ENCODE measurements around the gene ARHGAP6.
"Not testable (repeated sequence)": the region's sequence is repeated elsewhere in the genome, so short reads cannot be mapped to it uniquely, and the experiment has no call there.

The ARHGAP6 gene

DNA sequence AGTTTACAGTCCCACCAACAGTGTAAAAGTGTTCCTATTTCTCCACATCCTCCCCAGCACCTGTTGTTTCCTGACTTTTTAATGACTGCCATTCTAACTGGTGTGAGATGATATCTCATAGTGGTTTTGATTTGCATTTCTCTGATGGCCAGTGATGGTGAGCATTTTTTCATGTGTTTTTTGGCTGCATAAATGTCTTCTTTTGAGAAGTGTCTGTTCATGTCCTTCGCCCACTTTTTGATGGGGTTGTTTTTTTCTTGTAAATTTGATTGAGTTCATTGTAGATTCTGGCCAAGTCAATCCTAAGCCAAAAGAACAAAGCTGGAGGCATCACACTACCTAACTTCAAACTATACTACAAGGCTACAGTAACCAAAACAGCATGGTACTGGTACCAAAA lies 146.5 kb downstream of the ARHGAP6 start:
- DNase-seq: not testable (repeated sequence)

DNA sequence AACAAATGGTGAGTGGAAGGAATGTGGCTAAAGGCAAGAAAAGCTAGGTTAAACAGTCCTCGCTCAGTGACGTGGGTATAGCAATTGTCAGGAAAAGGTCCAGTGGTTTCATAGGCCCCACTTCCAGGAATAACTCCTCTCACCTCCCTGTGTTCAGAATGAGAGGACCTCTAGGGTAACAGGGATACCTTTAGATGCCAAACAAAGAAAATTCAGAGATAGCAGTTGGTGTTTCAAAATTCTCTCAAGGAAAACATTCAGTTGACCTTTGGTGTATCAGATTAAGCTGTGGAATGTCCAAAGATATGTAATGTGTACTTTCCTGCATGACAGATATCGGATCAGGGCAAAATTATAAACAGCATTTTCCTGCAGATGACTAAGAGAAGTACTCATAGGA lies 155.9 kb downstream of the ARHGAP6 start:
- DNase-seq: no peak

DNA sequence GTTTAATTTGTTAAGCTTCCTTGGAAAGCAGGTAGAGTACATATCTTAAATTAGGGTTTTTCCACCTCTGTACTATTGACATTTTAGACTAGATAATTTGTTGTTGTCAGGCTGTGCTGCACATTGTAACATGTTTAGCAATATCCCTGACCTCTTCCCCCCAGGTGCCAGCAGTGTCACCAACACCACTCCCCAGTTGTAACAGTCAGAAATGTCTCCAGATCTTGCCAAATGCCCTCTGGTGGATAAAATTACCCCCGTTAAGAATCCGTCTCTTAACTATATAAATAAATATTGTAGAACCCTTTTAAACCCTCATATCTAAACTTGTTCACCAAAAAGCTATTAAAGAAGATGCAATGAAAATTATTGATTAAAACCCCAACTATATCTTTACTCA lies 161.5 kb downstream of the ARHGAP6 start:
- no peak for DNase-seq

DNA sequence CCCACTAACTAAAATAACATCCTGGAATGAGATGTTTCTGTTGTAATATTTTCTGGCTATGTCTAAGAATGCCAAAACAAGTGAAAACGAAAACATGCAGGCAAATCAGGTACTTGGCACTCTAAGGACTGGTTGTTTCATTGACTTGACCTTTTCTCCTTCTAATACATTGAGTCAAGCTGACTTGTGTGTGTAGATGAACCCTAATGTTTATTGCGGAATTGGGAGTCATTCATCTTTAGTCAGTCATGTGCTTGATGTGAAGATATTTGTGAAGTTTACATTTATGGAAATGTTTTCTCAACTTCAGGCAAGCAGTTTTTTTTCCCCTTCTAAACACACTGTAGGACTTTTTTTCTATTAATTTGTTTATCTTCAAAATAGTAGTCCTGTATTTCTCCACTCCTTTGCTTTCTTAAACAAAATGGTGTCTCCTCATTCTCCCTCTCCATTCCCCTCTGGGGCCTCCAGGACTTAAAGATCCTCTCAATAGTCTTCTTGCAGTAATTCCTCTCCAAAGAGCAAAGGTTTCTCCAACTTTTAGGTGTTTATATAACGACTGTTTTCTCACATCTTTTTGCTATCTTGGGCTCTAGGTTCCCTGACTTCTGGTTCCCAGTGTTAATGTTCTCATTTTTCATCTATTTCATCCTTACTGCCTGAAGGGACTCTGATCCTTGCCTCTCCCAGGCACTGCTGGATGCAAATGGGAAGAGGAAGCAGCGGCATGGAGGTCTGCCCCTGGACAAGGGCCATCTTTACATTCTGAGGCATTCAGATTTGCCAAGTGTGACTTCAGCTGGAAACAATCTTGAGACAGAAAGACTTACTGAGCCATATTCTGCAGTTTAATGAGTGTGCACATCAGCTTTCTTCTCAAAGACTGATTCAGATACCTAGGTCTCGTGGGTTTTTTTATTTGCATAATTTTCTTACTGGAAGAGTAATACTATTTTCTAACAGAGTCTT lies 166.4 kb downstream of the ARHGAP6 start:
- no peak for DNase-seq

DNA sequence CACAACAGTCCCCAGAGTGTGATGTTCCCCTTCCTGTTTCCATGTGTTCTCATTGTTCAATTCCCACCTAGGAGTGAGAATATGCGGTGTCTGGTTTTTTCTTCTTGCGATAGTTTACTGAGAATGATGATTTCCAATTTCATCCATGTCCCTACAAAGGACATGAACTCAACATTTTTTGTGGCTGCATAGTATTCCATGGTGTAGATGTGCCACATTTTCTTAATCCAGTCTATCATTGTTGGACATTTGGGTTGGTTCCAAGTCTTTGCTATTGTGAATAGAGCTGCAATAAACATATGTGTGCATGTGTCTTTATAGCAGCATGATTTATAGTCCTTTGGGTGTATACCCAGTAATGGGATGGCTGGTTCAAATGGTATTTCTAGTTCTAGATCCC lies 174.3 kb downstream of the ARHGAP6 start:
- not testable (repeated sequence) for DNase-seq

DNA sequence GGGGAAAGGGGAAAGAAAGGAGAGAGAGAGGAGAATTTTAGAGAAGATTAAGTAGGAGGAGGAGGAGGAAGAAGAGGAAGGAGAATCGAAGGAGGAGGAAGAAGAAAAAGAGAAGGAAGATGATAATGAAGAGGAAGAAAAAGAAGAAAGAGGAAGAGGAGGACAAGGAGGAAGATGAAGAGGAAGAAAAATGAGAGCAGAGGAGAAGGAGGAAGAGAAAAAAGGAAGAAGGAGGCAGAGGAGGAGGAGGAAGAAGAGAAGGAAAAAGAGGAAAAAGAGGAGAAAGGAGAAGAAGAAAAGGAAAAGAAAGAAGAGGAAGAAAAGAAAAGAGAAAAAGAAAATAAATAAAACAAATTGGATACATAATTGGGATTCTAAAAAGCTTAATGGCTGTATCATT lies 181.4 kb downstream of the ARHGAP6 start:
- no peak for DNase-seq

DNA sequence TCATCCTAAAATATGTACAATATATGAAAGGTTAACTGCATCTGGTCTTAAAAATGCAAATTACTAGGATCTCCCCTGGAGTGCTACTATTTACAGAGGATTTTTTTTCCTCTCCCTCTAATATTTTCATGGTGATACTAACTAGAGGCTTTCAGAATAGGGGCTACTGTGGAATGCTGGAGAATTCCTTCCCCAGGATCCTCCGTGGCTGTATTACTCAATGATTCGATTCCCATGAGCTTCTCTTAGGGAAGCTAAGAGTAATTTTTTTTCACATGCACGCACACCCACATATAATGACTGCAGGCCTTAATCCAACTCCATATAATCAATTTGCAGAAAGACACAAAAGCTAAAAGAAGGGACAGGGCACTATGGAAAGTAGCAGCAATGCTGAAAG lies 184.7 kb downstream of the ARHGAP6 start:
- DNase-seq: no peak

DNA sequence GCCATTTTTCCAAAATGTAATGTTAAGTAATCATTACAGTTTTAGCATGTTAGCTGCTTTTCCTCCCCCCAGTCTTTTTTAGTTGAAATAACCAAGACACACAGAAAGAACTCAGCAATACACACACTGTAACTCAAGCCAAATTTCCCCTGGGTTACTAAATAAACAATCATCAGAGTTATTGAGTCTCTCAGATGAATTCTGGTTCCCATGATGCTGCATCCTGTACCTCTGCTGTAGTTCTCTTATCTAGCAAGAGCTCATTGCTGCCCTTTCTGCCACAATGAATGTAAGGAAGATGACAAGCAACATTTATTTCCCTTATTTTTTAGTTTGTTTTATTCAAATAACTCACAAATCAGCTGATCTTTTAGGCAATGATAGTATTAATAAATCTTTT lies 185.1 kb downstream of the ARHGAP6 start:
- no peak for DNase-seq

DNA sequence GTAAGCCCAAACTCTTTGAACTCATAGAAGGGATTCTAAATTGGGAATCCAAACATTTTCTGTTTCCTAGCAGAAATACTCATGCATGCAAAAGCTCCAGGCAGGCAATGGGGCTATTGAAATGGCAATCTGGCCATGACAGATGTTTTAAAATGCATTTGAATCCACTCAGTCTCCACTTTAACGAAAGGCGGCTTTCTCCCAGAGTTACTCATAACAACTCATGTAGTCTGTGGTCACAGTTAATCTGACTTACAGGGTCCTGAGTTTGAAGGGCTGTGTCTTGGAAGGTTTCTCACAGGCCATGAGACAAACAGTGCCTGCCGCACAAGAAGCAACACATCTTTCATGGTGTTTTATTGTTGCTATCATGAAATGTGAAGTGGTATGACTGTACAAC lies 186.8 kb downstream of the ARHGAP6 start:
- DNase-seq: no peak

DNA sequence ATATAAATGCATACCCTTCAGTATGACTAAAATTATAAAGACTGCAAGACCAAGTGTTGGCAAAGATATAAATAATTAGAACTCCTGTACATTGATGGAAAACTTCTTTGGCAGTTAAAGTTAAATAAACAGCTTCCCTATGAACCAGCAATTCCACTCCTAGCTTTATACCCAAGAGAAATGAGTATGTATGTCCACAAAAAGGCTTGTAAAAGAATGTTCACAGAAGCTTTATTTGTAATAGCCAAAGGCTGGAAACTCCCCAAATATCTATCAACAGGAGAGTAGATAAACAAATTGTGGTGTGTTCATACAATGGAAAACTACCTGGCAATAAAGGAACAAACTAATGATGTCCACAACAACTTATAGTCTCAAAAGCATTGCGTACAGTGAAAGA lies 187.7 kb downstream of the ARHGAP6 start:
- DNase-seq: no peak

DNA sequence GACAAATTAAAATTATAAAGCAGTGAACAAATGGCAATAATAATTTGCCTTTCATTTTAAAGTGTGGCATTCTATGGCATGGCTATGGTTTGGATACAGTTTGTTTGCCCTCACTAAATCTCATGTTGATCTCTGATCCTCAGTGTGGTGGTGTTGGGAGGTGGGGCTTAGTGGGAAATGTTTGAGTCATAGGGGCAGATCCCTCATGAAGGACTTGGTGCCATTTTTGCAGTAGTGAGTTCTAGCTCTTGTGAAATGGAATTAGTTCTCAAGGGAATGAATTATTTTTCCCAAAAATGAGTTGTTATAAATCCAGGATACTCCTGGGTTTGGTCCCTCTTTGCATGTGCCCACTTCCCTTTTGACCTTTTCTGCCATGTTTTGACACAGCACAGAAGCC lies 191.1 kb downstream of the ARHGAP6 start:
- DNase-seq: no peak

DNA sequence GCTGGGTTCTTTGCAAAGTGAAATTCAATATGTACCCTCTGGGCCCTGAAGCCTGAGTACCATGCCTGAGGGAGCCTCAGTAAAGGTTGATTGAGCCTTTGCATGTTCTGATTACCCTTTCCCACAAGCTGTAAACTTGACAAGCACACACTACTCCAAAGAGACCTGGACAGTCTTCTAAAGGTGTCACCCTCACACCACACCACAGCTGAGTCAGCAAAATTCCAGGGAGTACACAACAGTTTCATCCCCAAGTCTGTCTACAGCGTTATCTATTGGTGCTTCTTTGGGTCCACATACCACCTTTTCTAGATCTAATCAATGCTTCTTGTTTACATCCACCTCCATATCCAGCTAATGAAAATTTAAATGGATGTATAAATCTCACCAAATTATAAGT lies 191.7 kb downstream of the ARHGAP6 start:
- no peak for DNase-seq

DNA sequence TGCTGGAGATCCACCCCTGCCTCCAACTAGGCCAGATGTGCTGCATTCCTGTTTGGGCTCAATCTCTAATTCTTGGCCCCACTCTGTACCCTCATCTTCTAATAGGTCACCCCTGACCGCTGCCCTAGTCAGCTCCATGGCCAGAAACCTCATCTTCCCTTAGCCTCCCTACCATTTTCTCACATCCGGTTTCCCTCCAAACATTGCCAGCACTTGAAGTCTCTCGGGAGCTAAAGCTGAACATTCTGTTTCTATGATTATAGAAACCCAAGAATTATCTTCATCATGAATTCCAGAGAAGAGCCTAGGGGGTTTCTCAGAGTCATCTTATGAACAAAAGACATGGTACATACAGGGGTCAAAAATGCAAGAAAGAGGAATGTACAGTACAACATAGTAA lies 192.8 kb downstream of the ARHGAP6 start:
- no peak for DNase-seq

DNA sequence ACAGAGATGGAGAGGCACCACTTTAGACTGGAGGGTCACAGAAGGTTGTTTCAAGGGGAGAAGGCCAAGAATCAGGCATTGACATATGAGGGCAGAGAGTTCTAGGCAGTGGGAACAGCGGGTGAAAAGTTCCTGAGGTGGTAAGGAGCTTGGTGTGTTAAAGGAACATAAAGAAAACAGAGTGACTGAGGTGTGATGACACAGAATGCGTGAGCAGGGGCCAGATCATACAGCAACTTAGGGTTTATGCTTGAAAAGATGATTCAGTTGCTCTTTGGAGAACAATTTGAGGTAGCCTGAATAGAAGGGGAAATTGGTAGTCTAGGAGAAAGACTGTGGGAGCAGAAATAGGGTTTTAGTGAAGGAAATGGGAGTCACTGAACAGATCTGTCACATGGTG lies 193.3 kb downstream of the ARHGAP6 start:
- DNase-seq: no peak

DNA sequence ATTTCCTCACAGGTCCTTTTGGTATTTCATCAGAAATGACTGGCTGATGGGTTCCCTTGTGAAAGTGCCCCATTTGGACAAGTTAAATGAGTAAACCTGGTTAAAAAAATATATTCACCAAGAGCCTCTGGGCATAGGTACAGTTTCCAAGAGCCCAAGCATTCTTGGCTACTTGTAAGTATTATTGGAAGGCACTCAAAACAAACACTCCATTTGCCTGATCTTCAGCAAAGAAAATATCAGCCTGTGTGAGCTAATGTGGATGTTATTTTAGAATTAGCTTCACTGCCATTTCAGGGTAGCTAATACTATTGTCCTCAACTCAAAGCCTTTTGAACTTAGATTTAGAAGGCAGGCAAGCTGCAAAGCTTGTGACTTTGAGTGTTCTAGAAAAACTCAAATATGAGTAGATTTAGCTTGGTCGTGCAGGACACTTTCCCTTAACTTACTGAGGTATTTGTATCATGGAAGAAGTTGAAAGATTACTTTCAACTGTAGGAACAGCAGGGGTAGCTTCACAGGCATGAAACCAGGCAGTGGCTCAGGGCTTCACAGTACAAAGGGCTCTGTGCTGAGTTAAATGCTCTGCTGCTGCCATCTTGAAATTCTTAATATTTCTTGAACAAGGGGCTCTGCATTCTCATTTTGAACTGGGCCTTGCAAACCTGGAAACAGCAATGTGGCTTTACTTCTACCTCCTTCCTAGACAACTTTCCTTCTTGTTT lies 195.3 kb downstream of the ARHGAP6 start:
- no peak for DNase-seq

DNA sequence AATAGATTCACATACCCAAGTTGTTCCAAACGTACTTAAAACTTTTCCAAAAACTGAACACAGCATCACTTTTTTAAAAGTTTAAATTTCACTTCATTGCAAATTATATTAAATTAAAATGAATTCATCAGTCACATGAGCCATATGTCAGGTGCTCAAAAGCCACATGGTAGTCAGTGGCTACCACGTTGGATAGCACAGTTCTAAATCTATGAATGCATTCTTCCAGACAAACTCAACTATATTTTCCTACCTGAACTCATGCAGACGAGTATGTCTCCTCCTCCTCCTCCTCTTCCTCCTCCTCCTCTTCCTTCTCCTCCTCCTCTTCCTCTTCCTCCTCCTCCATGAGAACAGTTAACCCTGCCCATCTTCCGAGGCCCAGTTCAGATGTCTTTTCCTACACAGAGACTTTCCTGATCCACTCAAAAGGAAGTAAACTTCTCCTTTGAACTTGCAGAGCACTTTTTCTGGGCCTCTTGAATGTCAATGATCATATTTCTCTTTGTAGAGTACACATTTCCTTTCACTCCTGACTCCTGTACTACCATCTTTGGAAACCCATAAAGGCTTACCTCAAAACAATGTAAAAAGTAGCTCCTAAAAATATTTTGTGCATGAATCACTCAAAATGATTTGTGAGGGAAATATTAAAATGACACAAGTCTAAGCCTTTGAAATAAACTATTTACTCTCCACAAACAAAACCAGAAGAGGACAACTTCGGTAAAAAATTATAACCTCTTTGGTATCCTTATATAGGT lies 199.9 kb downstream of the ARHGAP6 start:
- DNase-seq: no peak

DNA sequence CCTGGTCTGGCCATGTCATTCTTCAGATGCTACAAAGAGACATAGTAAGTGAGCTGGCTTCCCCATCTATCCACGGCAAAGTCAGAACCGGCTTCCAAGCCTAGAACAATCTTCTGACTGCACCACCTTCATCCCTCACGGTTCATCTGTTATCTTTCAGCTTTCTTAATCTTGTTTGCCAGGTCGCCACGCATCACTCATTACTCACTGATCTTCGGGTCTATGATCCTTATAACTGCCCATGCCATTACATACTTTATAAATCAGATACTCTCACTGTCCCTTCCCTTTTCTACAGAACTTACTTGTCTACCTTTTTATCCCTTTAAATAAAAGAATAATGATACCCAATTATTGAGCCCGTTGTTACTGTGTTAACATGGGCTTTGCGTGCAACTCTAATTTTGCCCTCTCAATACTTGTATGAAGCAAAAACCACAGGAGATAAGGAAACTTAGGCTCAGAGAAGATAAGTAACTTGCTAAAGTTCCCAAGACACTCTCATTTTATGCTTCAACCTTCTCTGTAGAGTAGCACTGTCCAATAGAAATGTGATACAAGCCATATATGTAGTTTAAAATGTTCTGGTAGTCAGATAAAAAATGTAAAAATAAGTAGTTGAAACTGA lies 200.8 kb downstream of the ARHGAP6 start:
- no peak for DNase-seq

DNA sequence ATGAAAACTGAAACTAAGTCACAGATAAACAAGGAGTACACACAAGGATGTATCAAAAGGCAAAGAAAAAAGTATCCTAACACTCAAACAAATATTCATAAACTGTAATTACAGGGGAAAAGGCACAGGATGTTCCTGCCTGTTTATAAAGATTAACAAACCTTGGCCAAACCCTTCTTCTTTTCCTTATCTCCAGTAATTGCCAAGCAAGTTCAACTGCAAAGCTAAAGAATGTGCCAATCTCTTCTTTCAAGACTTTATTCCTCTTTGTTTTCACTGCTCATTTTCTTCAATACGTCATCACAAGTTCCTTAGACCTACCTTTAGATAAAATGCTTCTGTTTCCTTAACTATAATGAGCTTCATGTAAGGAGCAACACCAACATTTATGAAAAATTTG lies 201.3 kb downstream of the ARHGAP6 start:
- no peak for DNase-seq

DNA sequence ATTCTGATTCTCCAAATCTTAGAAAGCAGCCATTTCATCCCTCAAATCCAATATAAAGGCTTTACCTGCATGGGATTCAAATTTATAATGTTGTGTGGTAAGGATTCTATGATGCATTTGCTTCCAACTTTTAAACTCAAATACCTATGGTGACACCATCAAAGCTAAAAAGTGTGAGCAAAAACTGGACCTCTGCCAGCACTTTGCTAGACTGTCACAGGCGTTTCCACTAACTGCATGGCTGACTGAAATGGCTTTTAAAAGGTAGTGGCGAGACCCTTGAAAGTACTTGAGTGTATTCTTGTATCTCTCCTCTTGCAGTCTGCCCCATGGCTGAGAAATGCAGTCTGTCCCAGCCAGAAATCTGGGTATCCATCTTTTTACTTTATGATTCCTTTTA lies 203.1 kb downstream of the ARHGAP6 start:
- no peak for DNase-seq

DNA sequence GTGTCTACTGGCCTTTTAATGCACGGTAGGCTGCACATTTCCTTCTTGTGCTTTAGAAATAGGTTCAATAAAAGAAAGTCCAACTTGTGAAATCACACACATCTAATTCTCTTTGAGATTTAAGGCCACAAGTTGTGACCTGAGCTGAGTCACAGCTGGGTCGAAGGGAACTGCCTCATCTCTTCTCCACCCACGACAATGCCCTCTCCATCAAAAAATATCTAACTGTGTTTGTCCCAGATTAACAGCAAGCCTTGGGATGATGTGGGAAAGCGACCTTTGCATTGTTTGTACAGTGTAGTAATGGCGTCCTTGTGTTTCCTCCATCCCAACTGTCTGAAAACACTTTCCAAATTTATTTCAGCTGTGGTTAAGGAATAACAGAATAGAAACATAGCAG lies 203.6 kb downstream of the ARHGAP6 start:
- DNase-seq: no peak

DNA sequence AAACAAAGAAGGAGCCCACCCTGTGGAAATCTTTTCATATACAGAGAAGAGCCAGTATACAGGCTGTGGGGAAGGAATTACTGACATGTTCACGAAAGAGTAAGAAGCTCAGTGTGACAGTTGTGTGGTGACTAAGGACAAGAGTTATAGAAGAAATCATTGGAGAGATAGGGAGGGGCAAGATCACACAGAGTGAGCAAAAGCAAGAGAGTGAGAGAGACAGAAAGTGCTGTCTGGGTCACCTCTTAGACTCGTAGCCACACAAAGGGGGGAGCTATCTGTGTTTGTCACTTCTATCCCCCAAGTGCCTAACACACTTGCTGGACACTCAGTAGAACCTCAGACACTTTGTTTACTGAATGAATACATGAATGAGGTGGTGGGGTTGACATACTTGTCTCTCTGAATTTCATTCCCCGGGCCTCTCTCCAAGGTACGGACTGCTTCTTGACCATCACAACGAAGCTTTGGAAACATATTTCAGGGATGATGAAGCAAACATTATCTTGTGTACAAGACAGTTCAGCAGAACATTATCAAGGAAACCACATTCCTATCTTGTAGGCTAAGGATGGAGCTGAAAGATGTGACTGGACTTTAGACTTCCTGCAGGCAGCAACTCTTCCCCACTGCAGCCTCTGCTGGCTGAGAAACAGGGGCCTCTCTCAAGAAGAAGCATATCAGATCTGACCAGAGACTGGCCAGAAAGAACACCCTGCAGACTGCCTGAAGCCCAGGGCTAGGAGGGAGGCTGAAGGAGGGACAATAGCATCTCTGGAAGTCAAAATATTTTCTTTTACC lies 204.3 kb downstream of the ARHGAP6 start:
- DNase-seq: no peak

DNA sequence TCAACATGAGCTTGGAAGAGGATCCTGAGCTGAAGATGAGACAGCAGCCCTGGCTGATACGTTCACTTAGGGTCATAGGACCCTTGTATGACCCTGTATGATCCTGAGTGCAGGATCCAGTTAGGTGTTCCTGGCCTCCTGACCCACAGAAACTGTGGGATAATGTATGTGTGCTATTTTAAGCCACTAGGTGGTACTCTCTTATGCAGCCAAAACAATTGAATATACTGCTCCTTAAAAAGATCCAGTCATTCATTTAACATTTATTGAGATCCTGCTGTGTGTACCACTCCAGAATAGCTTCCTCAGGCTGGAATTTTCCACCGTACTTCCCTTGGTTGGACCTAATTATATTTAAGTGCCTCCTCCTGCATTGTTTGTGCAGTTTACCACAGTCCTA lies 205.4 kb downstream of the ARHGAP6 start:
- DNase-seq: no peak

Data from stimulated activated CD4-positive, alpha-beta T cell treated with anti-CD3 and anti-CD28 coated beads, Interleukin-4, amount 100 ng/mL, for 4 hours (primary cell).